ENCODE measurements around the gene EXOSC7.

GRCh38 chr3:44965165-44965564 is 10.9 kb upstream of the EXOSC7 start:
- no peak for TF ChIP-seq EZH2phosphoT487 (conservative IDR thresholded peaks at IDR 0.05; ENCODE audit: low read length)
- TF ChIP-seq CTCF (IDR thresholded peaks at IDR 0.05; ENCODE audit: insufficient read depth, low read length, poor library complexity, severe bottlenecking), result no peak

Data from SU-DHL-6 (cell line).